Astrocyte of the spinal cord (primary cell): ENCODE measurements around the gene TLR5.
A peak's percentile ranks its signal among the peaks of the same experiment; 100 is the strongest.

Experiments used
- DNase-seq: peaks from one replicate; pipeline ENCODE4 v3.0.0; 2011; ENCODE audit warnings: low read depth, low spot score
- H3K4me3 ChIP-seq: 2 replicates; pipeline ENCODE4 v1.5.1; 2011; ENCODE audit warnings: low read depth, mild to moderate bottlenecking, low read length, moderate library complexity
- CTCF ChIP-seq: IDR thresholded peaks from 2 replicates; pipeline ENCODE4 v1.5.1; 2012; ENCODE audit warnings: low read depth, mild to moderate bottlenecking, low read length, inconsistent platforms
- in situ Hi-C: cut with HindIII; loops from 2 replicates; pipeline ENCODE4 v1.10.0; 2017; ENCODE audit warnings: low sequenced_read_pairs

The TLR5 gene

GRCh38 chr1:223087291-223088255 is 55.5 kb downstream of the TLR5 start:
- DNase-seq: no peak
- TF ChIP-seq CTCF: no peak
- H3K4me3 ChIP-seq: no peak overlapping the region
- in situ Hi-C loops: loop anchor here (25.0 kb wide), 1 partner anchor 300 kb away; no protein-coding TSS in a partner anchor

- in situ Hi-C loops: loop anchor here (25.0 kb wide), 1 partner anchor 297 kb away; no protein-coding TSS in a partner anchor
- no peak for DNase-seq
- TF ChIP-seq CTCF: no peak
- H3K4me3 ChIP-seq: no peak overlapping the region
Observed at GRCh38 chr1:223084464-223084866, 58.6 kb downstream of the TLR5 start.

DNA sequence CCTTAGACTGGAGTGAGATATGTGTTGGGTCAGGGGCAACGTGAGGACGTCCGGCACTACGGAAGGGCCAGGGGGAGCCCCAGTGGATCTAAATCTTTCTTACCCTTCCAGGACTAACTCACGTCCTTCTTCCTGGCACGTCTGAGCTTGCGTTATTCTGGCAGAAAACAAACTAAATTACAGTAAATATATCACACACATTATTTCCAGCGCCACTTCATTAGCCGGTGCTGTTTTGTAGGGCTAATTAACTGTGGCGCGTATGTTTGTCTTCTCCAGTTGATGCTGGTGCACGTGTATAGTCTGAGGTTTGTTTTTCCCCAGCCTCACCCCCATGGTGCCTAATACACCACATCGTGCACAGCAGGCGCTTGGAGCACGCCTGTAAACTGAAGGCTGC is 59.2 kb downstream of the TLR5 start:
- TF ChIP-seq CTCF: no peak
- in situ Hi-C loops: loop anchor here (25.0 kb wide), 1 partner anchor 297 kb away; no protein-coding TSS in a partner anchor
- DNase-seq: no peak

DNA sequence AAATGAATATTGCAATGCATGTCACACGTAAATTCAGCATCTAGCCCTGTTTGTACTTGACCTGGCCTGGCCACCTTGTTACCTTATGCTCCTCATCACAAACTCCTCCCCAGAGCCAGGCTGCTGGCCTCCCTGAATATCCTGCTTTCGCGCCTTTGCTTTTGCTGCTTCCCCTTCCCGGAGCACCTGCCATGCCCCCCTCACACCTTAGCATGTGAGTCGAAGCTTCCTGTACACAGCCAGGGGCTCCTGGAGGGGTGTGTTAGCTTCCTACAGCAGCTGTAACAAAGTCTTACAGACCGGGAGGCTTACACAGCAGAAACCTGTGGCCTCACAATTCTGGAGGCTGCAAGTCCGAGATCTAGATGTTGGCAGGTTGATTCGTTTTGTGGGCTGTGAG is 60.1 kb downstream of the TLR5 start:
- no peak for TF ChIP-seq CTCF
- no peak overlapping the region for H3K4me3 ChIP-seq
- DNase-seq: no peak
- in situ Hi-C loops: loop anchor here (25.0 kb wide), 1 partner anchor 296 kb away; no protein-coding TSS in a partner anchor

More for the DNA sequence above, 59.2 kb downstream of the TLR5 start:
- H3K4me3 ChIP-seq: no peak overlapping the region

DNA sequence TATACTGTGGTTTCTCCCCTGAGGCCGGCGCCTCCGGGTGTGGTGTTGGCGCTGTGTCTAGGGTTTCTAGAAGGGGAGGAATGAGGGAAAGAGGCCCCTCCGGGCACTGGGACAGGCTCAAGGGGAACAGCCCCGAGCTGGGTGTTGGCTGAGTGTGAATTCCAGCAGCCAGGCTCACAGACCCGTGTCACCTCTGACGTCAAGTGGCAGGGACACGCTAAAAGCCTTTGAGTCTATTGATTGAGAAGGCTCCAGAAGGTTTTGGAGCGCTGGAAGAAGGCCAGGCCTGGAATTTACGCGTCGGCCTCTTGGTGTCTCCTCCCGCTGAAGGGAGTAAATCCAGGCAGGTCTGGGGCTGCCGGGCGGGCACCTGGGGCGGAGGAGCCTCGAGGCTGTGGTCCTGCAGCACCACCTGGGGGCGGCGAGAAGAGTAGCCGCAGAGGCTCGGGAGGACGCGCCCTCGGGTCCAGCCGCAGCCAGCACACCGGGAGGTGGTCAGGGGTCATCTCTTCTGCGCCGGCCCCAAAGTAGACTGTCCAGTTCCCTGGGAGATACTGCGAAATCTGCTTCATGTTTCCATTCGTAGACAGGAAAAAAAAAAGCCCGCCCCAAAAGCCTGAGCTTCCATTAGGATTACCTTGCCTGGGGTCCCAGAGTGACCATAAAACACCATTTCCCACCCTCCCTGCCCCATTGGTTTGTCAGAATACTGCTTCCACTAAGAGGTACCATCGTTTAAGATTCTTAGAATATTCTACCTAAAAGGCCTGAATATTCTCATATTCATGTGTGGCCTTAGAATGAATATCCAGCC is 61.7 kb downstream of the TLR5 start:
- in situ Hi-C loops: loop anchor here (25.0 kb wide), 1 partner anchor 294 kb away; no protein-coding TSS in a partner anchor
- DNase-seq: peak; percentile 84
- TF ChIP-seq CTCF: peak; percentile 89
- peak overlapping the region; percentile 36 for H3K4me3 ChIP-seq

DNA sequence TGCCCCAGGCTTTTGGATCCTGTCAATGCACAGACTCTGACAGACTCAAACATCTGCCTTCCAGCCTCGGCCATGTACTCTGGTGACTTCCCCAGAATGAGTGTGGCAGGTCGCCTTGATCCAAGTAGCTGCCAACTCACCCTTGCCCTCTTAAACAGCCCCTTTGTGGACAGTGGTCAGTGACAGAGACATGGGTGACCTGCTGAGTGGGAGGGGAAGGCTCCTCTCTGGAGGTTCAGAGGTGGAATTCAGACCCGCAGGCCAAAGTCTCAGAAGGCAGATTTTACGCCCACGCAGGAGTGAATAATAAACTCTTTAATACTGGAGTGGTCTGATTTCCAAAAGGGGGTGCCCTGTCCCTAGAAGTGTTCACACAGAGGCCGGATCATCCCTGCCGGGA is 63.5 kb downstream of the TLR5 start:
- TF ChIP-seq CTCF: no peak
- DNase-seq: no peak
- in situ Hi-C loops: loop anchor here (25.0 kb wide), 1 partner anchor 292 kb away; no protein-coding TSS in a partner anchor

More for the DNA sequence above, 63.5 kb downstream of the TLR5 start:
- no peak overlapping the region for H3K4me3 ChIP-seq
